CD4-positive, alpha-beta T cell treated with Interleukin-17A for 4 hours (primary cell): ENCODE results near the gene HOXB4.
"Not testable (repeated sequence)": the region's sequence is repeated elsewhere in the genome, so short reads cannot be mapped to it uniquely, and the experiment has no call there.

Source experiments
- DNase-seq: peaks from one replicate; pipeline ENCODE4 v3.0.0-alpha.2; 2020; ENCODE audit warnings: mixed read lengths

The HOXB4 gene

GRCh38 chr17:48546137-48546923 is 31.8 kb downstream of the HOXB4 start:
- DNase-seq: no peak

DNA sequence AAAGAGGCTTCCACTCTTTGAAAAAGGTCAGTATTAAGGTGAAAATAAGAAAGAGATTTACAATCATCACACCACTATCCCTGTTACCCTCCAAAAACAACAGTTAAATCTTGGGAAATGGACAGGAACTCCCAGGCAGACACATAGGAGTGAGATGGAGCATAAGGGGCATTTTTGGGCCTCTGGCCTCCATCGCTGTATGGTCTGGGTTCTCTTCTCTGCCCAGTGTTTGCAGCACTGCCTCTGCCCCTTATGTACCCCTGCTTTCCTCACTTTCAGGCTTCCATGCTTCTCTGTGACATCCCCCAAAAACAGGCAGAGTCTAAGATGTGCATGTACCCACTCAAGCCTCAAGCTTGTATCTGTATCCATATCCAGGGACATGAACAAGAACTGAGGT is 32.6 kb downstream of the HOXB4 start:
- DNase-seq: no peak

- DNase-seq: no peak
Observed at GRCh38 chr17:48545022-48545375, 33.2 kb downstream of the HOXB4 start, which contains the start of gene HOXB2. TSS of gene HOXB2 (minus strand) at chr17:48545109. CDS start at chr17:48544911, 198 bp downstream.

DNA sequence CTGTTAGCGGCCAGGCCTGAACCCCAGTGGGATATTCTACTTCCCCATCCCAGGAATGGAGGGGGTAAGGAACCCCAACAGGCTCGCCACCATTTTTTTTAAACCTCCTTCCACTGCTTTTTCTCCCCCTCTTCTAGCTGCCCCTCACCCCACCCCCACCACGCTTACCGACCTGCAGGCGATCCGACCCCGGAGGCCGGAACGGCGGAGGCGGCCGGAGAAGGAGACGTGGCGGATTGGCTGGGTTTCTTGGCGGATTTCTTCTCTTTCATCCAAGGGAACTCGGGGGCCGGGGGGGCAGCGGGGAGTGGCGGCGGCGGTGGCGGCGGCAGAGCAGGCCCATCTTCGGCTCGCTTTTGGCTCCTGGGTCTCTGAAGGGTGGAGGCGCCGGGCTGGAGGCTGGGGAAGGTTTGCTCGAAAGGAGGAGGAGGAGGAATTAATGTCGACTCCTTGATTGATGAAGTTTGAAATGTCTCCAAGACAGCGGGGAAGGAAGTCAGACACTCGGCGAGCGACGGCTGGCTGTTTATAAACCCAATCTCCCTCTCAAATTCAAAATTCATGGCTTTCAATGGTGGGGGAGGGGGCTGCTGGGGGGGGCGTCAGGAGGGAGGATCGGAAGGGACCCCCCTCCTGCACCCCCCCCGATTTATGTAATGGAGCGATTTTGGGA is 33.7 kb downstream of the HOXB4 start:
- peak; percentile 66 for DNase-seq

DNA sequence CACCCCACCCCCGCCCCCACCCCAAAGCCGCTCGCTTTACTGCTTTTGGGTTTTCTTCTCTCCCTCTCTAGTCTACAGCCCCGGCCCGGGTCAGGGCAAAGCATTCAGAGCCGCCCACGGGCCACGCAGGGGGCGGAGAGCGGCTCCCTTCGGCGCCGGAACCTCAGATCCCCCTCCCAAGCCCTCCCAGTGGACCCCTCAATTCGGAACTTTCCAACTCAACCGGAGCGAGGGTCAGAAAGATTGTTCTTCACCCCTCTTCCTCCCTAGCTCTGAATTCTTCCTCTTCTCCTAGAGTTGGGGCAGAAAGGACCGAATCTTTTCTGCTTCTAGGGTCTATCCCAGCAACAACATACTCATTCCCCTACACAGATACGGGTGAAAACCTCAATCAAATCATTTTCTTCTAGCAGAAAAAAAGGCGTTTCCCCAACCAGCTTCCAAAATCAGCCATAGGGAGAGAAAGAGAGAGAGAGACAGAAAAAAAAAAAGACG is 34.2 kb downstream of the HOXB4 start:
- DNase-seq: no peak

GRCh38 chr17:48543107-48543853 is 34.9 kb downstream of the HOXB4 start:
- DNase-seq: peak; percentile 72

DNA sequence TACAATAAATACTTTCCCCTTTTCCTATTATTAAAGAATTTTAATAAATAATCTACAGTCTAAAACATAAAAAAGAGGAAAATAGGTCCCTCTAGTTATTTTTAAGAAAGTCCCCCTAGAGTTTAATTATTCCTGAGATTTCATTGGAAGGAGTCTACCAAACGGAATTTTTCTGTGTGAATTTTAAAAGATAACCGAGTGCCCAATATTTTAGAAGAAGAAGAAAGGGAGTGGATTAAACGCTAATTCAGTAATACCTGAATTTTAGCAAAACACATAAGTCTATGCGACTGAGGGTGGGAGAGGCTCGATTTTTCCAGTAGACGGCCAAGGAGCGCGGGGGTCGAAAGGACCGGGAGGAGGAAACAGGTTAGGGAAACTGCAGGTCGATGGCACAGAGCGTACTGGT is 35.4 kb downstream of the HOXB4 start:
- no peak for DNase-seq

GRCh38 chr17:48542114-48542656 is 36.0 kb downstream of the HOXB4 start:
- peak; percentile 56 for DNase-seq

GRCh38 chr17:48541577-48542113 is 36.5 kb downstream of the HOXB4 start:
- DNase-seq: peak; percentile 70

GRCh38 chr17:48541036-48541576 is 37.0 kb downstream of the HOXB4 start:
- DNase-seq: no peak

GRCh38 chr17:48540213-48540612 is 37.9 kb downstream of the HOXB4 start:
- no peak for DNase-seq

DNA sequence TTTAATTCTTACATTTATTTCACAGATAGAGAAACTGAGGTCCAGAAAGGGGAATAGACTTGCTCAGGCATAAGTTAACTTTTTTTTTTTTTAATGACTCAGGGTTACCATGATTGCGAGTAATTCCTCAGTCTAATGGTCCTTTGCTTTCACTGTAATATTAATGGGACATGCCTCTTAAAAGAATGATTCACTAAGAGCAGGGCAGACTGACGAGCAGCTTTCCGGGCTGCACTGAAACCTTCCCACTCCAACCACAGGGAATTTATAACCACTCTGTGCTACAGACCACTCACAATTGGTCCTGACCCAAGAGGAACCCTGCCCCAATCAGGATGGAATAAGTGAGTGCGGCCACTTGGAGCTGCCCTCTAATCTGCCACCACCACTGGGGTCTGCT is 39.0 kb downstream of the HOXB4 start:
- no peak for DNase-seq

DNA sequence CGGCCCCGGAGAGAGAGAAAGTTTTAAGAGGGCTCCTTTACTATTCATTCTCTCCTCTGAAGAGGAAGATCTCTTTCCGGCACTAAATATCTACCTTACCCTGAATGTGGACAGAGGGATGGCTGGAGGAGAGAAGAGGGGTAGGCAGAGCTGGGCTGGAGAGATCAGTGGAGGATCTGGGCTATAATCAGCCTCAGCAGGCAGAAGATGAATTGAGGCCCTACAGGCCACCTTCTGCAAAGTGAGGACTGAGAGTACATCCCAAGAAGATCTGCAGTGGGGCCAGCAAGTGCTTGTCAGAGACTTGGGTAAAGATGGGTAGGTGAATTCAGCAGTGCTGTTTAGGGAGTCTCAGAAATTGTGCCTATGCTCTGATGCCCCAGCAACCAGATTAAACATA is 40.8 kb downstream of the HOXB4 start:
- DNase-seq: no peak

- DNase-seq: not testable (repeated sequence)
Observed at GRCh38 chr17:48535793-48536559, 42.2 kb downstream of the HOXB4 start.

DNA sequence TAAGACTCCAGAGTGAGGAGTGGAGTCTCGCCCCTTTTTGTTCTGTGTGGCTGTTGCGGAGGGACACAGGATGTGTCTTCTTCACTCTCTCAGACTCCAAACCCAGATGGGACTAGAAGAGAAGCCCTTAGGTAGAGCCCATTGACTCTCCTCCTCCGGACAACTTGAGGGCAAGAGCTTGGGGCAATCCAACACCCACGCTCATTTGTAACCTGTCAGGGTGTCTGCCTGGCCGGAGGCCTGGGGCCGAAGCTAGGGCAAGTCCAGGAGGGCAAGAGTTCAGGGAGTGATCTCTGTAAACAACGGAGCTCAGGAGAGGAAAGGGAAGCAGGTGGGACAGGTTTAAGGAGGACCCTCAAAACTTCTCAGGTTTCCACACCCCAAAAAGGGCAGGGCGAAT is 45.9 kb downstream of the HOXB4 start:
- DNase-seq: no peak

- no peak for DNase-seq
Observed at GRCh38 chr17:48530887-48531272, 47.3 kb downstream of the HOXB4 start, which contains the start of gene HOXB1. TSS of gene HOXB1 (minus strand) at chr17:48531011. CDS start at chr17:48530904, 107 bp downstream.

GRCh38 chr17:48530208-48530886 is 47.8 kb downstream of the HOXB4 start:
- DNase-seq: no peak

- no peak for DNase-seq
Observed at GRCh38 chr17:48529683-48530009, 48.5 kb downstream of the HOXB4 start.

- DNase-seq: no peak
Observed at GRCh38 chr17:48528936-48529682, 49.0 kb downstream of the HOXB4 start.

DNA sequence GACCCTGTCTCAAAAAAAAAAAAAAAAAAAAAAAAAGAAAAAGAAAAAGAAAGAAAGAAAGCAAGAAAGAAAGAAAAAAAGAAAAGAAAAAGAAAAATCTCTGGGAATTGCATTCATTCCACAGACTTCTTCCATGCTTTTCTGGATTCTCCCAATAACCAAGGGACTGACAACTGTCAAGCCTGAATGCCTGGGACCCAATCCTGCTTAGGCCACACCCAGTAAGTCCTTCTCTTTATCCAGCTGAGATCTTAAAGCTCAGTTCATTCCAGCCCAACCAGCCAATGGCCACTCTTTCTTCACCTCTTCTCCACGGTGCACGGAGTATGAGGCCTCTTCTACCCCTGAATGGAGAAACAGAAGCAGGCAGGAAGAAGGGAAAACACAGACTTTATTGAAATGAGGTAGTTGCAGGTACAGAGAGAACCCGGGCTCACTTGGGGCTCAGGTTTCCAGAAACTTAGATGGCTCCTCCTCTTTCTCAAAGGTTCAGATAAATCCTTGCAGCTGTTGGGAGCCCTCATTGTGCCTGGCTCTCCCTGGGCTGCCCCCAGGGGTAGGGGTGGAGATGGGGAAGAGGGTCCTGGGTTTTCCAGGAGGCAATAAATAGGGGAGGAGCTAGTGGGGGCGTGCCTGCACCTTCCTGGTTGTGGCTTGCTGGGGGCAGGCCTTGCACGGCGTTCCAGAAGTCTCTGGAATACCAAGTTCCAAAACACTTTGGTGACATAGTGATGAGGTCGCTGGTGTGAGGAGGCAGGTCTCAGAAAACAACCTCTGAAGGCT is 49.8 kb downstream of the HOXB4 start:
- DNase-seq: no peak
